ENCODE results near the gene OR52K1. TPM values are rescaled to one million over a fixed set of nuclear protein-coding genes. Genes with fewer than 3 reads are reported as not detected.

Gene OR52K1
- total RNA-seq, 4 donors from 2014 or later, result not detected

- WGBS, 2 donors, result 31 to 35% methylated on average over 3 of the region's 3 CpGs
- Histone ChIP-seq H3K27ac (no peak overlapping the region), H3K9me3 (no peaks in the 10 kb centered on the region), H3K36me3 (no peaks in the 10 kb centered on the region), H3K4me1 (no peaks in the 10 kb centered on the region), H3K27me3 (no peaks in the 10 kb centered on the region), H3K4me3 (replicated peaks in 1 of 3) (no peak overlapping the region)
- intact Hi-C loops (cut with DNase I), result loop anchor here (5.0 kb wide), 1 partner anchor 352 kb away; no protein-coding TSS in a partner anchor
- DNase-seq, result peak; percentile 62 to 72
- TF ChIP-seq POLR2A (IDR thresholded peaks at IDR 0.05) (no peak), CTCF (IDR thresholded peaks at IDR 0.05) (peak; percentile 48 to 71 (median 67))
These were observed 57.3 kb downstream of the OR52K1 start for GRCh38 chr11:4539603-4540219.

- TF ChIP-seq CTCF (IDR thresholded peaks at IDR 0.05), result no peak
- TF ChIP-seq POLR2A (IDR thresholded peaks at IDR 0.05), result no peak
- 0 to 31% methylated on average over 1 of the region's 1 CpG for WGBS, 2 donors
- DNase-seq, result no peak
- H3K27me3 ChIP-seq, result no peaks in the 10 kb centered on the region
- H3K27ac ChIP-seq, result no peak overlapping the region
- H3K9me3 ChIP-seq, result no peaks in the 10 kb centered on the region
- H3K4me1 ChIP-seq, result no peaks in the 10 kb centered on the region
- no peak overlapping the region for H3K4me3 ChIP-seq (replicated peaks in 1 of 3)
- intact Hi-C loops (cut with DNase I), result loop anchor here (5.0 kb wide), 1 partner anchor 354 kb away; no protein-coding TSS in a partner anchor
- H3K36me3 ChIP-seq, result no peaks in the 10 kb centered on the region
These were observed 58.6 kb downstream of the OR52K1 start for GRCh38 chr11:4541071-4541470.

Other genes starting within 250 kb of the OR52K1 start
- not detected for gene OR52B4, start 114.3 kb upstream of the OR52K1 start, total RNA-seq
- gene TRIM21, start 88.9 kb upstream of the OR52K1 start, total RNA-seq, result 10 to 100 TPM; 12.7 to 15.7 (median 13.0) TPM
- gene OR52K2, start 33.4 kb upstream of the OR52K1 start, total RNA-seq, result not detected
- not detected for gene OR52M1, start 62.5 kb downstream of the OR52K1 start, total RNA-seq
- gene OR52I2, start 99.1 kb downstream of the OR52K1 start, total RNA-seq, result not detected
- gene OR52I1, start 111.4 kb downstream of the OR52K1 start, total RNA-seq, result not detected
- gene TRIM68, start 125.6 kb downstream of the OR52K1 start, total RNA-seq, result 10 to 100 TPM; 26.4 to 40.2 (median 36.2) TPM
- gene OR51D1, start 154.8 kb downstream of the OR52K1 start, total RNA-seq, result not detected
- gene OR51E1, start 161.3 kb downstream of the OR52K1 start, total RNA-seq, result under 1 TPM in 3 of 4 donors, not detected in 1; 0.21 to 0.54 (median 0.22) TPM
- gene OR51E2, start 215.2 kb downstream of the OR52K1 start, total RNA-seq, result not detected
- not detected for gene MMP26, start 222.1 kb downstream of the OR52K1 start, total RNA-seq